HG02973 (cell line): ENCODE results near the gene CYB5R4.
"Not testable (repeated sequence)": the region's sequence is repeated elsewhere in the genome, so short reads cannot be mapped to it uniquely, and the experiment has no call there.

Source experiments
- ATAC-seq: cut with Tn5 transposase; IDR thresholded peaks from one replicate; pipeline ENCODE4 v1.9.1; 2021; ENCODE audit warnings: moderate library complexity; ENCODE audit not compliant: unreplicated experiment

Gene CYB5R4

GRCh38 chr6:83907623-83908390 is 48.3 kb downstream of the CYB5R4 start:
- not testable (repeated sequence) for ATAC-seq

GRCh38 chr6:83908813-83909212 is 49.3 kb downstream of the CYB5R4 start:
- no peak for ATAC-seq

DNA sequence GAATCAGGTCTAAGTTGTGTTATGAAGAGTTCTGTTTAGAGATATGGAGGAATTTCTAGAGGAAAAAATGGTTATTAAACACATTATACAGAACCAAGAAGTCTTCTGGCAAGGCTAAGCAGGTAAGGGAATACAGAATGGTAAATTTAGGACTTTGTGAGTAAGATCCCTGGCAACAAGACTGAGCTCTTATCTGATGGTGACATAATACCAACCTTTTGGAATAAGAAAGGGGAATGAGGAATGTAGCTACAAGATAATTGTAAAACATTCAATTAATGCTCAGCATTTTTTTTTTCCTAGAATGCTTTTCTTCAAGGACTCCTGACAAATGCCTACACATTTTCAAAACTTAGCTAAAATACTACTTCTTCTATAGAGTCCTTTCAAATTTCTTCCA is 51.8 kb downstream of the CYB5R4 start:
- ATAC-seq = no peak

- no peak for ATAC-seq
Observed at GRCh38 chr6:83914953-83915352, 55.5 kb downstream of the CYB5R4 start.

DNA sequence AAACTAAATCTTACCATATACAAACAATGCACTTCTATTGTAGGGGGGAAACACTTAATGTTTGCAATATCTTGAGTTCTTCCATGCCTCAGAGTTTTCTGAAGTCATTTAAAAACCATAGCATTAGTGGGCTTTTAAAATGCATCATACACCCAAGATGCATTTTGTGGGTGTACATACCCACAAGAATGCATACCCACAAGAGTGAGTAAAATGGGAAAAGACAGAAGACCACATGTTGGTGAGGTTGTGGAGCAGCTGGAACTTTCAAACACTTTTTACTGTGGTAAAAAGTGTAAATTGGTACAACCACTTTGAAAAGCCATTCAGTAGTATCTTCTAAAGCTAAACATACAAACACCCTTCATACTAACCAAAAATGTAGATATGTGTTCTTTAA is 57.5 kb downstream of the CYB5R4 start:
- no peak for ATAC-seq

- ATAC-seq = no peak
Observed at GRCh38 chr6:83920017-83920416, 60.5 kb downstream of the CYB5R4 start.

GRCh38 chr6:83921315-83921714 is 61.8 kb downstream of the CYB5R4 start:
- no peak for ATAC-seq

- ATAC-seq = no peak
Observed at GRCh38 chr6:83927470-83927869, 68.0 kb downstream of the CYB5R4 start.

GRCh38 chr6:83928286-83928685 is 68.8 kb downstream of the CYB5R4 start:
- no peak for ATAC-seq

GRCh38 chr6:83946201-83946833 is 86.8 kb downstream of the CYB5R4 start:
- ATAC-seq = not testable (repeated sequence)

- ATAC-seq = not testable (repeated sequence)
Observed at GRCh38 chr6:83947983-83948382, 88.5 kb downstream of the CYB5R4 start.

- no peak for ATAC-seq
Observed at GRCh38 chr6:83948851-83949250, 89.4 kb downstream of the CYB5R4 start.

DNA sequence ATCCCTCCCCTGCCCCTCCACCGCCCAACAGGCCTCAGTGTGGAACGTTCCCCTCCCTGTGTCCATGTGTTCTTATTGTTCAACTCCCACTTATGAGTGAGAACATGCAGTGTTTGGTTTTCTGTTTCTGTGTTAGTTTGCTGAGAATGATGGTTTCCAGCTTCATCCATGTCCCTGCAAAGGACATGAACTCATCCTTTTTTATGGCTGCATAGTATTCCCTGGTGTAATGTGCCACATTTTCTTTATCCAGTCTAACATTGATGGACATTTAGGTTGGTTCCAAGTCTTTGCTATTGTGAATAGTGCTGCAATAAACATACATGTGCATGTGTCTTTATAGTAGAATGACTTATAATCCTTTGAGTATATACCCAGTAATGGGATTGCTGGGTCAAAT is 91.9 kb downstream of the CYB5R4 start:
- ATAC-seq = not testable (repeated sequence)

GRCh38 chr6:83952830-83953229 is 93.3 kb downstream of the CYB5R4 start:
- ATAC-seq = no peak

- no peak for ATAC-seq
Observed at GRCh38 chr6:83954371-83954770, 94.9 kb downstream of the CYB5R4 start.

GRCh38 chr6:83958241-83958685 is 98.8 kb downstream of the CYB5R4 start:
- ATAC-seq = no peak

GRCh38 chr6:83960664-83961063 is 101.2 kb downstream of the CYB5R4 start:
- no peak for ATAC-seq

DNA sequence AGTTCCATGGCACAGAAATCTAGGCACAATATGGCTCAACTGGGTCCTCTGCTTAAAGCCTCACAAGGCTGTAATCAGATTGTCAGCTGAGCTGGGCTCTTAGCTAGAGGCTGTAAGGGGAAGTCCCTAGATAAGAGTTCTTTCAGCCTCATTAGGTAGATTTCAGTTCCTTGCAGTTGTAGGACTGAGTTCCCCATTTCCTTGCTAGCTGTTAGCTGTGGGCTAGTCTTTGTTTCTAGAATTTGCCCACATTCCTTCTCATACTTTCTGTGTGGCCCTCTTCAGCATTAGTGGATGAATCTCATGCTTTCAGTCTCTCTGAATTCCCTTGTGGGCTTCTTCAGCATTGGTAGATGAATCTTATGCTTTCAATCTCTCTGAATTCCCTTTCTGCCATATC is 103.1 kb downstream of the CYB5R4 start:
- ATAC-seq = peak; percentile 90

DNA sequence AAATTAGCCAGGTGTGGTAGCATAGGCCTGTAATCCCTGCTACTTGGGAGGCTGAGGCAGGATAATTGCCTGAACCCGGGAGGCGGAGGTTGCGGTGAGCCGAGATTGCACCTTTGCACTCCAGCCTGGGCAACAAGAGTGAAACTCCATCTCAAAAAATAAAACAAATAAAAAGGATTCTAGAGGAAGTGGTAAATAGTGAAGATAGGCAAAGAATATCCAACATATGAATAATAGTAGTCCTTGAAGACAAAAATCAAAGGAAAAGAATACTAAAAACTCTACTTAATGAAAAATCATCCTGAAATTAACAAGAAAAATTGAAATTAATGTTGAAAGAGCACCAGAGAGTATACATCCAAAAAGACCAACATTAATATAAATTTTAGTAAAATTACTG is 107.0 kb downstream of the CYB5R4 start:
- no peak for ATAC-seq

GRCh38 chr6:83970582-83970981 is 111.1 kb downstream of the CYB5R4 start:
- no peak for ATAC-seq

DNA sequence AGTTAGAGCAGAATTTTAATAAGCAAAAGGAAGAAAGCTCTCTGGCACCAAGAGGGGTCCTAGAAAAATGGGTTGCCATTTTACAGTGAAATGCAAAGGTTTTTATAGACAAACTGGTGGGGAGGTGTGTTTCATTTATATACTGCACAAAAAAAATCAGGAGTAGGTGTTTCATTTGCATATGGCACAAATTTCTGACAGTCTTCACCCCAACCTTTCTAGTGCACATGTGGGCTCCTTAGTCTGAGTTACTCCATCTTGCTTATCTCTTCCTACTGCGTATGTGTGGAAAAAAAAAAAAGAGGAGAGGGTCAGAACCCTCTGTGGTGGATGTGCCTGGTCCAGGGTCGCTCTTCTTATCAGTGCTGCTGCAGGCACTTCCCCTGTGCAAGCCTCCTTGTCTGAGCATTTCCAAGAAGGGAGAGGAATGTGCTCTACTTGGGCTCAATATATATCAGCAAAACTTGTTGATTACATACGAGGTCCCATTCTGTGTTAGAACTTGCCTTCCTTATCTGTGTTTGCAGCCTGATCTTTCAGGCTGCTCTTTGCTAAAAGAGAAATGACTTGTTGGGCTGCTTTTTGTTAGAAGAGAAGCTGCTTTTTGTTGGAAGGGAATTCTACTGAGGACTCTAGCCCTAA is 115.0 kb downstream of the CYB5R4 start:
- ATAC-seq = no peak
